Erythroblast (primary cell): ENCODE data around the gene ASIC4.

Experiments
- GATA1 ChIP-seq: IDR thresholded peaks from 2 replicates; pipeline ENCODE4 v1.6.1; 2011; ENCODE audit warnings: low read depth, mild to moderate bottlenecking, control low read depth, low read length, moderate library complexity
- POLR2A ChIP-seq: IDR thresholded peaks from 2 replicates; pipeline ENCODE4 v1.6.1; 2011; ENCODE audit warnings: mild to moderate bottlenecking, low read length

DNA sequence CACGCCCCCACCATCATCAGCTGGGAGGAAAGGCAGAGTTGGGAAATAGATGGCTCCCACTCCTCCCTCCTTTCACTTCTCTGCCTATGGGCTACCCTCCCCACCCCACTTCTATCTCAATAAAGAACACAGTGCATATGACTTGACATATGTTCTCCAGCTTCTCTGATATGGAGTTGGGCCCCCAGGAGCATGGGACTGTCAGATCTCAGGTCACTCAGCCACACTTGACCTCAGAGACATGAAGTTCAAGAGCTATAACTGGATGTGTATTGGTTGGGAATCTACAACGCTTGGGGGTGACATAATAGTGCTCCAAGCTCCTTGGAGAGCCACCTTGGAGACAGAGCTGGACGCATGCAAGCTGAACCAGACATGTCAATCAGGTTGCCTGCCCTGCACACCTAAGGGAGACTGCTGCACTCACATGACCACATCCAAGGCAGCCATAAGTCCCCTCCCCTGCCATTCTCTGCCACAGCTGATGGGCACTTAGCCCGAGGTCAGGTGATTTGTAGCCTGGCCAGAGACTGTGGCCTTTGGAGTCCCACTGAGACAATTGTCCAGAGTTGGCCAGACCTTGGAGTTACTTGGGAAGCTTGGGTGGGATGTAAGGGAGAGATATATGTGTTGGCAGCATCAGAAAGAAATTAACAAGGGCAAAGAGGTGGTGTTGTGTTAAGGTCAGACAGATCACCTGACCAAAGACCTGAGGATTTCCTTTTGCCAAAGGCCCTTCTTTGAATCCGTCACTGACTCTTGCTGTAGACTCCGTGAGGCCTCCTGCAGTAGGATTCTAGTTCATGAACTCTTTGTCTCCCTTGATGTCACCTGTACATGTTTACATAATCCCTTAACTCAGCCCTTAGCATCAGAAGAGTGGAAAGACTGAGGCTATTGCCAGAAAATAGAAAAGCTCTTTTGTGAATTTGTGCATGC lies 61.6 kb downstream of the ASIC4 start:
- TF ChIP-seq POLR2A (no peak), GATA1 (no peak)
